ENCODE data around the gene TMEM187.

- TF ChIP-seq EP300 (IDR thresholded peaks at IDR 0.05) (no peak), POLR2A (IDR thresholded peaks at IDR 0.05) (no peak)
Measured at GRCh38 chrX:153930011-153930910, 42.3 kb upstream of the TMEM187 start.

Data from sigmoid colon (tissue), 4 donors.